LoVo (cell line): ENCODE results near the gene SRGAP3.

Source experiments
- DNase-seq: peaks from one replicate; pipeline ENCODE4 v3.0.0-alpha.2; 2016; ENCODE audit warnings: low spot score

SRGAP3 gene

DNA sequence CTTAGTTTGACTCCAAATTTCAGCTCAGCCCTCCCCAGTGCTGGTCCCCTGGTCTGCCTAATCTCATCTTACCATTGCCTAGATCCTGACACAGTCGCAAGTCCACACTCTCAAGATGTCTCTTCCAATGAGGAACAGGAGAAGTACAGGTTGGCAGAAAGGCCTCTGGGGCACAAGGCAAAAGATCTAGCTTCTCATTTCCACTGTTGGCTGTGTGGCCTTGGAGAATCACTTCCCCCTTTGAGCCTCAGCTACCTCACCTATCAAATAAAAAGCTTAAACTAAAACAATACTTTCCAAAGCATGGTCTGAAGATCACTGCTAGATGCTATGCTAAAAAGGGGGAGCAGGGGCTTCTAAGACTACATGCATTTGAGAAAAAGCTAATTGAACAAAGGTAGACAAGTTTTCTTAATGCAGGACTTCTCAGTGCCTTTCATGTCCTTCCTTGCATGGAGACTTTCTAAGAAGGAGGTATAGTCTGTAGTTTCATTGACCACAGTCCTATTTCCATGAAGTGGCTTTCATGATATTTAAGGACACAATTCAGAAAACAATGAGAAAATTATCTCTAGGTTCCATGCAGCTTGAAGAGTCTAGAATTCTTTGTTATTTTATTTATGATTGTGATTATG lies 168.1 kb downstream of the SRGAP3 start:
- no peak for DNase-seq

DNA sequence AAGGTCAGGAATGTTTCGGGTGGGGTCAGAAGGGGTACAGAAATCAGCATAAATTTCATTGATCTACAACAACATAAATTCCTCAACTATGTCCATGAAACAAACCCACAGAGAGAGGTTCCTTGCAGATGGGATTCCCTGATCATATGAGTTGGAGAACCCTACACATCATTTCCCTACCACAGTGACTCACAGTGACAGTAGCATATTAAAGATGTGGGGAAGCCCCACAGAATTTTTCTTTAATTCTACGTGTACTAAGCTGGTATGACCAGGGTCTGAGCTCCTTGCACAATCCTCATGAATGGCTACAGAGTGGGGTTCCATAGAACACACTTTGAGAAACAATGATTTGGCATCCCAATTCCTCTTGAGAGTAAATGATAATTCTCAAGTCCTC lies 169.3 kb downstream of the SRGAP3 start:
- DNase-seq, result no peak

DNA sequence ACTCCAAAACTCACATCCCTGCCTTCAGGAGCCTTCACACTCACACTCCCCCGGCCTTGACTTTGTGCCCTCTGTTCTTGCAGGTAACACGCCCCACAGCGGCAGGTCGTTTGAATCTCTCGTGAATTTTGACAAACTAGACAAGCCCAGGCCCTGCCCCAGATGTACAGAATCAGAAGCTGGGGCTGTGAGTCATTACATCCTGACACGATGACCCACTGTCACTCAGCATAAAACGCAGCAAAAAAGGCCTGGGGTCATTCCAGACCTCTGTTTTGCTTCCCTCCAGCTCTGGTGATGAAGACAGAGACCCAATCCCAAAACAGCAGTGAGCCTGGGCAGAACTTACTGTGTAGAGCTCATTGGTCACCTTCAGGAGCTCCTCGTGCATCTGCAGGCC lies 169.8 kb downstream of the SRGAP3 start:
- DNase-seq, result no peak

DNA sequence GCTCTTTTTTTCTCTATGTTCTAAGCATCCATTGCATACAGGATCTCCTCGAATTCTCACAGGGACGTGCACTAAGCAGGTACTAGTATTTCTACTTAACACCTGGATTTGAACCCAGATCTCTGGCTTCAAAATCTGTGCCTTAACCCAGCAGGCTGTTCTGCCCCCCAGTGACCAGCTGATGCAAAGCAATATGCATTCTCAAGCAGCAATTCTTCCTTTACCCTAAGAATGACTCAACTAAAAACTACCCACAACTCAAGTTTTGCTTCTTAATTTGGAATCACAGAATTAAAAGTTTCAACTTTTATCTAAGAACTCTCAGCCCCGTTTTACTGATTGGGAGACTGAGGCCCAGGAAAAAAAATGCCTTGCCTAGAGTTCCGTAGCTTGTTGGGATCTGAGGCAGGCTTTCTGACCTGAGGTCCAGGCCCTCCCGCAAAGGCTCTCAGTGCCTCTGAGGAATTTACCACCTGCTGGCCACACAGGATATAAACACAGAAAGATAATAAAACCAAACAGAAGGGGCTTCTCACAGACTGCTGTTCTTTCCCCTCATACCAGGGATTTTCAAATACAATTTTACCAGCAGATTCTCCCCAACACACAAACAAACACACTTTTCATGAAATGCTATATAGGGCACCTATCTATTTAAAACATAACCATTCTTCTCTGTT lies 170.7 kb downstream of the SRGAP3 start:
- no peak for DNase-seq

DNA sequence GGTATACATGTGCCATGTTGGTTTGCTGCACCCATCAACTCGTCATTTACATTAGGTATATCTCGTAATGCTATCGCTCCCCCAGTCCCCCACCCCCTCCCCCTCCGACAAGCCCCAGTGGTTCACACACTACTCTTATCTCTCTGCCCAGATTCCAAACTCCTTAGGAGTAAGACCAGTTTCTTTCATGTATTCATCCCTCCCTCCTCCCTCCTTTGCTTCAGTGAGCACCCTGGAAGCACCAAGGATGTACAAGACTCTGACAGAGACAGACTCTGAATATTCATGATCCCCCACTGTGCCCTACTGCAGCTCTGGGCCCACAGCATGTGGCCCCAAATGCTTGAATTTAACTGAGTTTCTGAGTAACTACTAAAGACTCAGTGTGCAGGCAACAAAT lies 172.4 kb downstream of the SRGAP3 start:
- no peak for DNase-seq

DNA sequence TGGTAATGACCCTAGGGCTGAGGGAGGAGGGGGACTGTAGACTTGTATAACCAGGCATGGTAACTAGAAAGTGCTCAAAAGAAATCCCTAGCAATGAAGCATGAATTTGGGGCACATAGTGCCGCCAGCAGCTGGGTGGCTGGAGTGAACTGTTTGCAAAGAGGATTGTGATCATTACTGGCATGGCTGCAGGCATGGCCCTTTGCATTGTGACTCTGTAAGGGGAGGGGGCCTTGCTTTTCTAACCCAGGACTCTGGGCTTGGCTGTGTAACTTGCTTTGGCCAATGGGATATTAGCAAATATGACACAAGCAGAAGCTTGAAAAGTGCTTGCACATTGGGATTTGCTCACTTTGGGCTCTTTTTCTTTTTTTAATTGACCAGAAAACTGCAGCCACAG lies 173.7 kb downstream of the SRGAP3 start:
- no peak for DNase-seq

DNA sequence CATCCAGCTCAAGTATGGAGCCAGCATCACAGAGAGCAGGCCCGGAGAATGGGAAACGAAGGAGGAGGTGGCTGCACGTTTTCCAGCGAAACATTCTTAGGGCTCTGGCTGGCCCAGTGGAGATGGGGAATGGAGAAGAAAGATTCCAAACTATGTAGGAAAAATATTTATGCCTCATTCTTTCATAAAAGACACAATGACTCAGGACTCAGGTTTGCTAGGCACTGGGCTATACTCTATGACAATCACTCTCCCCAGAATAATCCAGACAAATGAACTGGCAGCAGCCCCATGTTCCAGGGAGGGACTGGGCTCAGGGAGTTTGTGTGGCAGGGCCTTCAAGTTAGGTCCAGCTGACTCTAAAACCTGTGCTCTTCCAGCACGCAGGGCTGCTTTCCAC lies 175.4 kb downstream of the SRGAP3 start:
- no peak for DNase-seq

DNA sequence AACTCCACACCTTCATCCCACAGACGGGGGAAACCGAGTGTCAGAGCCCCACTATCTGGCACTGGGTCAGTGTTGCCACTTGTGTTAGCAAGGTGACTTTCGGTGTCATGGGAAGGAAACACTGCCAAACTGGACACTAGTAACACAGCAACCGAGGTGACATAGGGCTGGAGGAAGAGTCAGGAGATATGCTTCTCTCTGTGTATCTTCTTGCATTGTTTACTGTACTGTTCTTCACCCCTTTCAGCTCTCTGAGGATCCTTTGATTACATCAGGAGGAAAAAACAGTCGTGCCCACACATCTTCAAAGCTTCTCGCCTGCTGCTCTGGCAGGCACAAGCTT lies 176.8 kb downstream of the SRGAP3 start:
- DNase-seq, result no peak

DNA sequence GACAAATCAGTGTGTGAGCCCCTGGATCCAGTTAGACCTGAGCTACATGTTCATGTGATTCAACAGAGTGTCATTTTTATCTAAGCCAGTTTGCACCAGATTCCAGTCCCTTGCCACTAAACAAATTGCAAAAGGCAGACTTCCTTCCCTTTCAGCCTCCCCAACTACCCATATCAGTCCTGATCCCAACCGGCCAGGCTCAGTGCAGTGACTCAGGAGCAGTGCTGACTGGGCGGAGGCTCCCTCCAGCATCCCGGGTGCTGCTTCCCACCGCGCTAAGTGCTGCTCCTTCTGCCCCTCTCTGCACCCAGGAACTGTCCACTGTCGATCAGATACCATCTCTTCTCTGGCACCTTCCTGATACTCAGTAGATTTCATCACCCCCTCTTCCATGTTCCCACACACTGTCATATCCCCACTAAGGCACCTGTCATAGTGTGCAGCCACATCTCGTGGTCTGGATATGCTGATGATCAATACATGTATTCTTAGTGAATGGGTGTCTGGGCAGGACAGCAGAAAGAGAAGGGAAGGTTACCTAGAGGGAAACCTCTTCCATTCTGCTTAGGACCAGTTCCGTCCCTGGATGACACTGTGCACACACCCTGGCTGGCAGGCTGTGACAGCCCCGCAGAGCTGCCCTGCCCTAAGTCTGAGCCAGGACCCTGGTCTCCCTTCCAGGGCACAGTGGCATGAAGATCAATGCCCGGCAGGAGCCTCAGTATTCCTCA lies 177.3 kb downstream of the SRGAP3 start:
- DNase-seq, result no peak

DNA sequence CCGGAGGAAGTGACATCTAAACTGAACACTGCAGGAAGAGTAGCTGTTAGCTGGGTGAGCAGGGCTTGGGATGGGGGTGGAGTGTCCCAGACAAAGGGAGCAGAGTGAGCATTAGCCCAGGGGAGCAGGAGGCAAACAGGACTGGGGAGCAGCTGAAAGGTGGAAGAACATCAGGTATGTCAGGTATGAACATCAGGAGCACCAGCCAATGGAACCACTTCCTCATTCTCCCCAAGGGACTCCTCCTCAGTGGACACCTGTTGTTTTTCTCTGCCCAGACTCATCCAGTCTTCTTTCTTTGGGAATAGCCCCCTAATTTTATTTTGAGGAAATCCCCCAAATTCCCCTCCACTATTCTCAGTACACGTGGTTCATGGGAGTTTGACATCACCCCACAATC lies 178.5 kb downstream of the SRGAP3 start:
- DNase-seq, result no peak

DNA sequence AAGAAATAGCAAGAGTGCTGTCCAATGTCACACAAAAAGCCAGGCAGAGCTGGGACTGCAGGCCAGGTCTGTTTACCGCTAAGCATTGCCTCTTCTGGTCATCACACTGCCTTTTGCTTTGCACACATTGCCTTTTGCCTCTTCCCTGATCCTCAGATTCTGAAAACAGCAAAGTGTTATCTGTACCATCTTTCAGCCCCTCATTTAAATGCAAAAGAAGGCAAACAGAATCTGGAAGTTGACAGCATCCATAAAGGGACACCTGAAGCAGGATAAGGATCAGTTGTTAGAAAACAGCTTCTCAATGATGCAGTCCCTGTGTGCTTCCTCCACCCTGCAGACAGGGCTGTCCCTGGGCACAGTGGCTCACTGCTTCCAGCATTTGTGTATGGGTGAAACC lies 179.5 kb downstream of the SRGAP3 start:
- DNase-seq, result no peak

DNA sequence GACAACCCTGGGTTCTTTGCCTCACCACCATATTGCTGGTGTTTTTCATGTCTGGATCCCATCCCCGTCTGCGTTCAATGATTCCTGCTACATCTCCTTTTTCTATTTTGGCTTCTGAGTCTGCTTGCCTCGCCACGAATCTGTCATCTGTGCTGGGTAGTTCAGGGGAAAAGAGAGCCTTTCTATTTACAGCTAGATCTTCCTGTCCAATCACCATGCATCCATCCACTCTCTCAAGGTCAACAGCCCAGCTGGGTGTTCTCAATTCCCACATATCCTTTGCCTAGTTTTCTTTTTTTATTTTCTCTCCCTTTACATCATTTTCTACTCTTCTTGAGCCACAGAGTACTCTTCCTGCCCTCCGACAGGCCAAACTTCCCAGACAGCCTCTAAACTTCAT lies 181.4 kb downstream of the SRGAP3 start:
- DNase-seq, result no peak

DNA sequence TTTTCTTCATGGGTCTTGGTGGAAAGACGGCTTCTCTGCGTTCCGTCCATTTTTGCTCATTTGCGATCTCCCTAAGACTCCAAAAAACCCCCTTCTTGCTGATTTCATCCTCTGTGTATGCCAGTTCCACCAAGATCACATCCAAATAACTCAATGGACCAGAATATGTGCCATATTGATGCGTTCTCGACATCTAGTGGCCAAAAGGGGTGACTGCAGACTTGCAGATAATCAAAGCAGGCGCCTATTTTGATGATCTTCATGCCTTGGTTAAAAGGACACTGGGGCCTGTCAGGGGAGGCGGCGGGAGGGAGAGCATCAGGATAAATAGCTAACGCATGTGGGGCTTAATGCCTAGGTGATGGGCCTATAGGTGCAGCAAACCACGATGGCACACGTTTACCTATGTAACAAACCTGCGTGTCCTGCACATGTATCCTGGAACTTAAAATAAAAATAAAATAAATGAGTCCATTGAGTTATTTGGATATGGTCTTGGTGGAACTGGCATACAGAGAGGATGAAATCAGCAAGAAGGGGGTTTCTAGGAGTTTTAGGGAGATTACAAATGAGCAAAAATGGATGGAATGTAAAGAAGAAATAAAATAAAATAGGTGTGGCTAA lies 182.0 kb downstream of the SRGAP3 start:
- DNase-seq, result peak; percentile 42

DNA sequence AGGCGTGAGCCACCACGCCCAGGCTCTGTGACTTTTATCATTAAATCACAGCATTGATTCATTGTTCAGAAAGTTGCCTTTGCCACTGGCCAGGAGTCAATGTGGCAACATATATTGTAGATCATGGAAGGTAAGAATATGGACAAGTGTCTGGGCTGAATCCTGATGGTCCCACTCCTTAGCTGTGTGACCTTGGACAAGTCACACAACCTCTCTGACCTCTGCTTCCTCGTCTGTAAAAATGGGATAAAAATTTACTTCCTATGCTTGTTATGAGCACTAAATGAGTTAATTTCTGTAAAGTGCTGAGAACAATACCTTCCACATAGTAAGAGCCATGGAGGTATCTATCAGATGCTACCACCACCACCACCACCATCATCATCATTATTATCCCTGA lies 182.7 kb downstream of the SRGAP3 start:
- DNase-seq, result no peak

DNA sequence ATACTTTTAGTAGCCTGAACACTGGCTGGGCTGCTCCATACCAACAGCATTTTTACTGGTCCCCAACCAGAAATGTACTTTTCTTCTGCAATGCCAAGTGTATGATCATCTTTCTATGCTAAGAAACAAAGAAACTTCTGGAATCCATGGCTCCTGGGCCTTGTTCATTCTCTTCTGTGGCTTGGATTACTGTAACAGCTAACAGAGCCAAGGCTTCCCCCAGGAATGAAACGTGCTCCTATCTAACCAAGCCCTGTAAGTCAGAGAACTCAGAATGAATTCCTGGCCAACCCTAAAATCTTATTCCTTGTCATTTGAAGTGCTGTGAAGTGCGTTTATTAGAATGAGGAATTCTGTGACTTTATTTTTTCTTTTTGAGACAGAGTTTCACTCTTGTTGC lies 183.3 kb downstream of the SRGAP3 start:
- no peak for DNase-seq

DNA sequence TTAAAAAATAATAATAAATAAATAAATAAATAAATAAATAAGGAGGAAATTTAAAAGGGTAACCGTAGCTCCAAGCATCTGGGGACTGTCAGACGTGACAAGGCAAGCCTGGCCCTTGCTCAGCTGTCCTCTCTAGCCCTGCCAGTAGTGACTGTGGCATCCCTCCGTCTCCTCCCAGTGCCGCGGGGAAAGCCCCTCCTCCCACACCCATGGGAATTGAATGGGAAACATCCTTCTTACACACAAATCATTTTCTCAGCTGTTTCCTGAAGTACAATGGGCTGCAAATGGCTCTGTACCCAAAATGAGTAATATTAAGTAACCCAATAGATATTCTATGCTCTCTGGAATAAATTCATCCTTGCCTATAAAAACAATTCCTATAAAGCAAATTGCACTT lies 184.6 kb downstream of the SRGAP3 start:
- DNase-seq, result no peak

DNA sequence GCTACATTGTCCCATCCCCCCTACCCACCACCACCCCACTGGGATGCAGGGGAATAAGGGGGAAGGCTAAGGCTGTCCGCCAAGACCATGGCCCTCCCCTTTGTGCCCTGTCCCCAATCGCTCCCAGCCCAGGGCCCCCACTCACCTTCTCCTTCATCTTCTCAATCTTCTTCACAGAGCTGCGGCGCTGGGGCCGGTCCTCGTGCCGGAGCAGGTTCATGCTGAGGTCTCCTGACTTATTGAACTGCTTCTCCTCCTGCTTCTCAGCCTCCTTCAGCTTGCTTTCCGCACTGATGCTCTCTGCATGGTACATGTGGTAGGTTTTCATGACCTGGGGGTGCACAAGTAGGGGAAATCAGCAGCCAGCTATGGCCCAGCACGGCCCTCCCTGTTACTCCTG lies 185.2 kb downstream of the SRGAP3 start:
- DNase-seq, result no peak

DNA sequence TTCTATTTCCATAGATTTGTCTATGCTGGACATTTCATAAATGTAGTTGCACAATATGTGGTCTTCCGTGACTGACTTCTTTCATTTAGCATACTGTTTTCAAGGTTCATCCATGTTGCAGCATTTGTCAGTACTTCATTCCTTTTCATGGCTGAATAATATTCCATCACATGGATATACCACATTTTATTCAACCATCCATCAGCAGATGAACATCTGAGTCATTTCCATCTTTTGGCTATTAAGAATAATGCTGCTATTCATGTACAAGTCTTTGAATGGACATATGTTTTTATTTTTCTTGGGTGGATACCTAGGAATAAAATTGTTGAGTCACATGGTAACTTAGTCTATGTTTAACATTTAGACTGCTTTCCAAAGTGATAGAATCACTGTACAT lies 186.9 kb downstream of the SRGAP3 start:
- no peak for DNase-seq

DNA sequence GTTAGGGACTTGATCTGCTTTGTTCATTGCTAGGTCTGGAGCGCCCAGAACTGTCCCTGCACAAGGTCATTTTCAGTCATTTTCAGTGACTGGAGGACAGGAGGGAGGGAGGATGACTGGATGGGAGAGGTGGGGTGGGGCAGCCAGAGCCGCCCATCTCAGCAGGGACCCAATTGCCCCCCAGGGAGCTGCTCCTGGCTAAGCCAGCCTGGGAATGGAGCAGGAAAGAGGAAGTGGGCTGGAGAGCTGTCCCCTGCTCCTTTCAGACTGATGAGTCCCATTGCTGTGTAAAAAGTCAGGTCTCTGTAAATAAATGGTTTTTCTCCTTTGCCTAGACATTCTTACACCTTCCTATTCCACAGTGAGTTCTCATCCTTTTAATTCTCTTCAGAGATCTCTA lies 187.8 kb downstream of the SRGAP3 start:
- no peak for DNase-seq

DNA sequence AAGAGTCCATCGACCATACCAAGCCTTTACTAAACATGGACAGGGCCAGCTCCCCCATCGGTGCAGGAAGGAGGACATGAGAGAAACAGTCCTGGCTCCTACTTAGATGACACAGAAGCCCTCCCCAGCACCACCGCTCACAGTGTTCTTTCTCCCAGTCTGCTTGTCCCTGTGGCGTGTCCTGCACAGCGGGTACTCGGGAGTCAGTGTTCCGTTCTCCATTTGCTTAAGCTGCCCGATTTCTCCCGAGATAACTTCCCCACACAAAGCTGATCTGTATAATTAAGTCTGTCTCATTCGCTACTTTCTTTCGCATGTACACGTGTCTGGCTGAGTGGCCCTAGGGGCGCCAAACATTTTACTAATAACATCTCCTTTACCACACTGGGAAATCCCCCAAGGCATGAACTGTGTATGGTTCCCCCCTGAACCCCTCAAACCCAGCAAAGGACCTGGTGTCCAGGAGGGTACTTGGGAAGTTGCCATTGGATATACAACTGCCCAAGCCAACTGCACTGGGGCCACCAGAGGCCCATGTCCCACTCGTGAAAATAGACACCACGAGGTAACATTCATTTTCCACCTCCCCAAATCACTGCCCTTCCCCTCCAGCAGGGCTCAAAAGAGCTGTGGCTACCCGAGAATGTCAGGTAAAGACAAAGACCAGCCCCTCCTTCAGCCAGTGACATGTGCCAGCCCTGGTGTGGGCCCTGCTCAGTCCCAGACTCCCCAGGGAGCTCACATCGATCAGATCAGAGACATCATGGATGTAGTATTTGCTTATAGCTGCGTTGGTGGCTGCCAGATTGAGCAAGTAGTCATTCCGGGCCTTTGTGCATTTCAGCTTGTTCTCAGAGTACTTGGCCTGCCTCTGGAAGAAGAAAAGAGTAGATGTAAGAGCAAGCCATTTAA lies 189.7 kb downstream of the SRGAP3 start:
- no peak for DNase-seq

DNA sequence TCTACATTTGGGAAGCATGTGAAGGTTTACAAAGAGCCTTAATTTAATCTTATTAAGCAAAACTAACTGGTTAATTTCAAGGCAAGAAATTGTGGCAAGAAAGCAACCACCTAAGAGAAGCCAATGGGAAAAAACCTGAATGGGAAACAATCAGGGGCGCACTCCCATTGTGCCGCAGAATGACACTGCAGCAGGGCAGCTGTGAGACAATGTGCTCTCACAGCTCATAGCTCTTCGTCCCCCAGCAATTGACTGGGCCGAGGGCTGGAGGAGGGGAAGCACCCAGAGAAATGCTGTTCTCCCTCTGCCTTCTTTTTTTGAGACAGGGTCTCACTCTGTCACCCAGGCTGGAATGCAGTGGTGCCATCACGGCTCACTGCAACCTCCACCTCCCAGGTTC lies 192.9 kb downstream of the SRGAP3 start:
- DNase-seq, result no peak
